Activated T-helper 1 cell treated with anti-CD3 and anti-CD28 coated beads, Interleukin-12 subunit alpha, Interleukin-12 subunit beta, Interleukin-2, Interleukin-4 antibody, amounts not matched to agents 30 ng/mL and 10 ng/mL and 1 ng/mL, durations not matched to agents 14 hours and 24 hours and 36 hours (primary cell): ENCODE results near the gene ZBTB12. TPM values are rescaled to one million over a fixed set of nuclear protein-coding genes. Genes with fewer than 3 reads are reported as not detected.

ENCODE experiments used
- DNase-seq: peaks from one replicate; pipeline ENCODE4 v3.0.0; 2021; ENCODE audit warnings: low spot score
- H3K27ac Mint-ChIP-seq: one replicate; pipeline ENCODE4 v1.8.0; 2021; ENCODE audit warnings: mild to moderate bottlenecking, mixed read lengths
- H3K27me3 Mint-ChIP-seq: one replicate; pipeline ENCODE4 v1.8.0; 2022; ENCODE audit warnings: mild to moderate bottlenecking, moderate library complexity, mixed read lengths; ENCODE audit not compliant: insufficient read depth
- H3K36me3 Mint-ChIP-seq: one replicate; pipeline ENCODE4 v1.8.0; 2021; ENCODE audit warnings: low read depth, mixed read lengths
- H3K4me1 Mint-ChIP-seq: one replicate; pipeline ENCODE4 v1.8.0; 2021; ENCODE audit warnings: low read depth, mixed read lengths
- H3K4me3 Mint-ChIP-seq: one replicate; pipeline ENCODE4 v1.8.0; 2021; ENCODE audit warnings: mild to moderate bottlenecking, moderate library complexity, mixed read lengths
- H3K9me3 Mint-ChIP-seq: one replicate; pipeline ENCODE4 v1.8.0; 2021; ENCODE audit warnings: mixed read lengths
- intact Hi-C: fragments of 100-400 bp; cut with micrococcal nuclease; formaldehyde crosslinking; loops from one replicate; pipeline ENCODE4 v1.15.1; 2024
- total RNA-seq: library from RNA; stranded (reverse); gene quantifications from 2 replicates; pipeline ENCODE4 v1.2.3, GENCODE V29; 2022

The ZBTB12 gene, protein sequence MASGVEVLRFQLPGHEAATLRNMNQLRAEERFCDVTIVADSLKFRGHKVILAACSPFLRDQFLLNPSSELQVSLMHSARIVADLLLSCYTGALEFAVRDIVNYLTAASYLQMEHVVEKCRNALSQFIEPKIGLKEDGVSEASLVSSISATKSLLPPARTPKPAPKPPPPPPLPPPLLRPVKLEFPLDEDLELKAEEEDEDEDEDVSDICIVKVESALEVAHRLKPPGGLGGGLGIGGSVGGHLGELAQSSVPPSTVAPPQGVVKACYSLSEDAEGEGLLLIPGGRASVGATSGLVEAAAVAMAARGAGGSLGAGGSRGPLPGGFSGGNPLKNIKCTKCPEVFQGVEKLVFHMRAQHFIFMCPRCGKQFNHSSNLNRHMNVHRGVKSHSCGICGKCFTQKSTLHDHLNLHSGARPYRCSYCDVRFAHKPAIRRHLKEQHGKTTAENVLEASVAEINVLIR
- 4.6 and 5.1 TPM in 2 replicates for total RNA-seq

DNA sequence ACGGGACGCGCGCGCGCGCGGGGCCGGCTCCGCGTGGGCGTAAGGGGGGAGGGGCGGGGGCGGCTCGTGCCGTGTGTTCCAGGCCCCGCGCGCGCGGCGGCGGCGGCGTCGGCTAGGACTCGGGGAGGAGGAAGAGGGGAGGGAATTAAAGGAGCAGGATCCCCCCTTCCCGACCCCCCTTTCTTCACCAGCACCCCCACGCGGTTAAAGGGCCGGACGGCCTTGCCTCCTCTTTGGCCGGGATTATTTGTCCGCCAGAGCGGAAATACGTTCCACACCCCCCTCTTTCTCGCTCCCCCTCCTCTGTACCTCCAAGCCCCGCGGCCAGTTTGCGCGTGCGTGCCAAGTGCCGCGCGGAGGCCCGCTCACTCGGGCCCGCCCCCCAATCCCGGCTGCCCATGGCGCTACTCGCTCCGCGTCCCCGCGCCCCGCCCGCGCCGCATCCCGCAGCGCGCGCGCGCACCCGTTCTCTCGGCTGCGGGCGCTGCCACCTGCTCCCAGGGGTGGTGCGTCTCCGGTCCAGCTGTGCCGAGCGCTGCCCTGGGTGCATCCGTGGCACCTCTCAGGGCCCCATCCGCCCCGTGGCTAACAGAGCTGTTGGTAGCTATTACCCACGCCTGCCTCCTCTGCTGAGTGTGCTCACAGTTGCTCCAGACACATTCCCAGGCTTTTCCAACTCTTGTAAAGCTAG is at the start of gene ZBTB12:
TSS of gene ZBTB12 (minus strand) at position 134 of the 691 bp plus-strand sequence. CDS start 781 bp downstream, outside the sequence.
- H3K9me3 Mint-ChIP-seq: no peaks in the 10 kb centered on the region
- no peaks in the 10 kb centered on the region for H3K27me3 Mint-ChIP-seq
- H3K4me3 Mint-ChIP-seq: peak within 1 kb of the TSS; percentile 81
- H3K27ac Mint-ChIP-seq: peak within 1 kb of the TSS; percentile 88
- intact Hi-C loops: loop anchor here (1.0 to 10.0 kb wide), 6 partner anchors 57 to 1073 kb away; partner anchors contain the start of genes ABHD16A, ATF6B and SKIC2
- peak; percentile 82 for DNase-seq
- H3K36me3 Mint-ChIP-seq: peaks cover 1% of the 10 kb centered on the region
- H3K4me1 Mint-ChIP-seq: peaks cover 37% of the 10 kb centered on the region

DNA sequence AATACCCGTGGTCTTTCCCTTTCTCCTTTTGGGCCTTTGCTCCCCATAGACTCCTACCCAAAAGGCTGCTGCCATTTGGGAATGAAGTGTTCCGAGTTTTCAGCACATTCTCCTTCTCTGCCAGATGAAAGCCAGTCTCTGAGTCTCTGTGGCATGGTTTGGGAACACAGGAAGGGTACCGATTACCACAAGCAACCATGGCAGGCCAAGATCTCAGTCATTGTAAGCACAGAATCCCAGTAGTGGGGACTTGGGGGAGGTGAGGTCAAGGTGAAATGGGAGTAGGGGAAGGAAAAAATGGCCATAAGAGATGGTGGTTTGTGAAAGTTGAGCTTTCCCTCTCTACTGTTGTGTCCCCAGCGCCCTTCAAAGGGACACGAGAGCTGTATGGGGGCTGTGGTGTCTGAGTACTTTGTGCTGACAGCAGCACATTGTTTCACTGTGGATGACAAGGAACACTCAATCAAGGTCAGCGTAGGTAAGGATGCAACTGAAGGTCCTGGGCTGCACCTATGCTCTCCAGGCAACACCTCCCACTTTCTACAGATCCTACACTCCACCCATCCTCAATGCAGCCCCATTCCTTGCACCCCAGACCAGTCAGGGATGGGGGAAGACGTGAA is 48.2 kb upstream of the ZBTB12 start:
- Mint-ChIP-seq H3K36me3 (peaks cover 28% of the 10 kb centered on the region), H3K4me3 (no peak overlapping the region), H3K9me3 (no peaks in the 10 kb centered on the region), H3K4me1 (peaks cover 9% of the 10 kb centered on the region), H3K27me3 (no peaks in the 10 kb centered on the region), H3K27ac (peak overlapping the region; percentile 66)
- intact Hi-C loops: loop anchor here (10.0 kb wide), 1 partner anchor 405 kb away; the partner anchor contains the start of genes ATP6V1G2, DDX39B and NFKBIL1
- no peak for DNase-seq

DNA sequence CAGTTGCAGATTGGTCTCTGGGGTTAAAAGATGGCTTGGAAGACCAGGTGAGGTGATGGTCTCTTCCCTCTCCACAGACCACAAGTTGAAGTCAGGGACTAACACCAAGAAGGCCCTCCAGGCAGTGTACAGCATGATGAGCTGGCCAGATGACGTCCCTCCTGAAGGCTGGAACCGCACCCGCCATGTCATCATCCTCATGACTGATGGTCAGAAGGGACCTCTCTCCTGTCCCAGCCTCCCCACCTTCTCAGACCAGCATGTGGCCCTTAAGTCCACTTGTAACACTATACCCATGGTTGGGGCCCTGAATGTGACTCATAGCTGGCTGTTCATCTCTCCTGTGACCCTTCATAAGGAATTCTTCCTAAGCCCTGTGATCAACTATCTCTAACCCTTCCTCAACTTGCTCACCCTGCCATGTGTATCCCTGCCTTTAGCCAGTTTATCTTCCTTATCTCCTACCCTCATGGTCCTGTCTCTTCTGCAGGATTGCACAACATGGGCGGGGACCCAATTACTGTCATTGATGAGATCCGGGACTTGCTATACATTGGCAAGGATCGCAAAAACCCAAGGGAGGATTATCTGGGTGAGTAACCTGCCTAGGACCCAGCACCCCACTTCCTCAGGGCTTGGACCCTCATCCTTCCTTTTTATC is 47.0 kb upstream of the ZBTB12 start:
- Mint-ChIP-seq H3K4me3 (no peak overlapping the region), H3K27me3 (no peaks in the 10 kb centered on the region)
- DNase-seq: no peak

DNA sequence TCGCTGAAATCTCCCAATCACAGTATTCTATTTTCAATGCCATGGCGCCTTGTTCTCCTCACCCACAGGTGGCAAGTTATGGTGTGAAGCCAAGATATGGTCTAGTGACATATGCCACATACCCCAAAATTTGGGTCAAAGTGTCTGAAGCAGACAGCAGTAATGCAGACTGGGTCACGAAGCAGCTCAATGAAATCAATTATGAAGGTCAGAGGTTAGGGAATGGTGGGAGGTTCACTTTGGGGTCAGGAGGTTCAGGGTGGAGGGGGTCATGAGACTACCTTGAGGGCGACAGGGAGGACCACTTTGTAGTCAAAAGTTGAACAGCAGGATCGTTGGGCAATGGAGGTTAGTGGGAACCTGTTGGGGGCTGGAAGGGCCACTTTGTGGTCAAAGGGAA is 46.4 kb upstream of the ZBTB12 start:
- H3K9me3 Mint-ChIP-seq: no peaks in the 10 kb centered on the region
- intact Hi-C loops: no loop called here
- H3K4me3 Mint-ChIP-seq: no peak overlapping the region

More for the DNA sequence above, 47.0 kb upstream of the ZBTB12 start:
- H3K27ac Mint-ChIP-seq: no peak overlapping the region
- H3K4me1 Mint-ChIP-seq: peaks cover 9% of the 10 kb centered on the region
- peaks cover 16% of the 10 kb centered on the region for H3K36me3 Mint-ChIP-seq
- intact Hi-C loops: no loop called here
- no peaks in the 10 kb centered on the region for H3K9me3 Mint-ChIP-seq

DNA sequence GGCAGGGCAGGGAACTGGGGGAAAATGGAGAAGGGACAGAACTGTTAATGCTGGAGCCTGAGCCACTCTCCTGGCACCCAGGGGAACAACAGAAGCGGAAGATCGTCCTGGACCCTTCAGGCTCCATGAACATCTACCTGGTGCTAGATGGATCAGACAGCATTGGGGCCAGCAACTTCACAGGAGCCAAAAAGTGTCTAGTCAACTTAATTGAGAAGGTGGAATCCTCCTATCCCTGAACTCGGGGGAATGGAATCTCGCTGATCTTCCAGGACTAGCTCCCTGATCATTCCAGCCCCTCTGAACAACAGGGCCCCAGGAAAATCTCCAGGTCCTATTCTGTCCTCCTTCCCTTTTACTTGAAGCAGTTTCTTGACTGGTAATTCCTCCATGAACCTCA is 46.0 kb upstream of the ZBTB12 start:
- no peak overlapping the region for H3K27ac Mint-ChIP-seq
- H3K4me1 Mint-ChIP-seq: peaks cover 9% of the 10 kb centered on the region
- no peak overlapping the region for H3K4me3 Mint-ChIP-seq
- intact Hi-C loops: no loop called here
- H3K36me3 Mint-ChIP-seq: peaks cover 7% of the 10 kb centered on the region
- no peaks in the 10 kb centered on the region for H3K27me3 Mint-ChIP-seq
- no peak for DNase-seq
- no peaks in the 10 kb centered on the region for H3K9me3 Mint-ChIP-seq

More for the DNA sequence above, 46.4 kb upstream of the ZBTB12 start:
- H3K27me3 Mint-ChIP-seq: no peaks in the 10 kb centered on the region
- no peak overlapping the region for H3K27ac Mint-ChIP-seq
- DNase-seq: no peak
- H3K36me3 Mint-ChIP-seq: peaks cover 10% of the 10 kb centered on the region
- peaks cover 9% of the 10 kb centered on the region for H3K4me1 Mint-ChIP-seq

DNA sequence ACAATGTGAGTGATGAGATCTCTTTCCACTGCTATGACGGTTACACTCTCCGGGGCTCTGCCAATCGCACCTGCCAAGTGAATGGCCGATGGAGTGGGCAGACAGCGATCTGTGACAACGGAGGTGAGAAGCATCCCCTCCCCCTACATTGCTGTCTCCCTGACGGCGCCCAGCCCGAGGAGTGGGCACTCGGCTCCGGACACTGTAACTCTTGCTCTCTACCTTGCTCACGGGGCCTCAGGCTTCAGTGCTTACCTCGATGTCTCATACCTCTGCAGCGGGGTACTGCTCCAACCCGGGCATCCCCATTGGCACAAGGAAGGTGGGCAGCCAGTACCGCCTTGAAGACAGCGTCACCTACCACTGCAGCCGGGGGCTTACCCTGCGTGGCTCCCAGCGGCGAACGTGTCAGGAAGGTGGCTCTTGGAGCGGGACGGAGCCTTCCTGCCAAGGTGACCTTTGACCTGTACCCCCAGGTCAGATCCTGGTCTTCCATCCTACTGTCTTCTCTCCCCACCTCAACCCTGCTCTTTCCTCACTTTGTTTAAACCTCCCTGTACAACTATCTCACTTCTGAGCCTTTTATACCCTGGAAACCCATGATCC is 45.3 kb upstream of the ZBTB12 start:
- Mint-ChIP-seq H3K9me3 (no peaks in the 10 kb centered on the region), H3K27me3 (no peaks in the 10 kb centered on the region), H3K27ac (no peak overlapping the region), H3K4me3 (no peak overlapping the region), H3K4me1 (peaks cover 9% of the 10 kb centered on the region), H3K36me3 (peaks cover 4% of the 10 kb centered on the region)
- DNase-seq: no peak
- intact Hi-C loops: no loop called here

DNA sequence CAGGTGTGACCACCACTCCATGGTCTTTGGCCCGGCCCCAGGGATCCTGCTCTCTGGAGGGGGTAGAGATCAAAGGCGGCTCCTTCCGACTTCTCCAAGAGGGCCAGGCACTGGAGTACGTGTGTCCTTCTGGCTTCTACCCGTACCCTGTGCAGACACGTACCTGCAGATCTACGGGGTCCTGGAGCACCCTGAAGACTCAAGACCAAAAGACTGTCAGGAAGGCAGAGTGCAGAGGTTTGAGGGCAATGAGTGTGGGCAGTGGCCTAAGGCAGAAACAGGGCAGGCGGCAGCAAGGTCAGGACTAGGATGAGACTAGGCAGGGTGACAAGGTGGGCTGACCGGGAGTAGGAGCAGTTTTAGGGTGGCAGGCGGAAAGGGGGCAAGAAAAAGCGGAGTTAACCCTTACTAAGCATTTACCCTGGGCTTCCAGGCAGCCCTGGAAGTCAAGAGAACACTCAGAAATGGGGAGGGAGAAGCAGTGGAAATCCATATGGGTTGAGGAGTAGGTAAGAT is 44.5 kb upstream of the ZBTB12 start:
- intact Hi-C loops: no loop called here
- Mint-ChIP-seq H3K9me3 (no peaks in the 10 kb centered on the region), H3K4me1 (peaks cover 9% of the 10 kb centered on the region), H3K27me3 (no peaks in the 10 kb centered on the region), H3K27ac (no peak overlapping the region), H3K36me3 (peaks cover 4% of the 10 kb centered on the region), H3K4me3 (no peak overlapping the region)
- DNase-seq: no peak

DNA sequence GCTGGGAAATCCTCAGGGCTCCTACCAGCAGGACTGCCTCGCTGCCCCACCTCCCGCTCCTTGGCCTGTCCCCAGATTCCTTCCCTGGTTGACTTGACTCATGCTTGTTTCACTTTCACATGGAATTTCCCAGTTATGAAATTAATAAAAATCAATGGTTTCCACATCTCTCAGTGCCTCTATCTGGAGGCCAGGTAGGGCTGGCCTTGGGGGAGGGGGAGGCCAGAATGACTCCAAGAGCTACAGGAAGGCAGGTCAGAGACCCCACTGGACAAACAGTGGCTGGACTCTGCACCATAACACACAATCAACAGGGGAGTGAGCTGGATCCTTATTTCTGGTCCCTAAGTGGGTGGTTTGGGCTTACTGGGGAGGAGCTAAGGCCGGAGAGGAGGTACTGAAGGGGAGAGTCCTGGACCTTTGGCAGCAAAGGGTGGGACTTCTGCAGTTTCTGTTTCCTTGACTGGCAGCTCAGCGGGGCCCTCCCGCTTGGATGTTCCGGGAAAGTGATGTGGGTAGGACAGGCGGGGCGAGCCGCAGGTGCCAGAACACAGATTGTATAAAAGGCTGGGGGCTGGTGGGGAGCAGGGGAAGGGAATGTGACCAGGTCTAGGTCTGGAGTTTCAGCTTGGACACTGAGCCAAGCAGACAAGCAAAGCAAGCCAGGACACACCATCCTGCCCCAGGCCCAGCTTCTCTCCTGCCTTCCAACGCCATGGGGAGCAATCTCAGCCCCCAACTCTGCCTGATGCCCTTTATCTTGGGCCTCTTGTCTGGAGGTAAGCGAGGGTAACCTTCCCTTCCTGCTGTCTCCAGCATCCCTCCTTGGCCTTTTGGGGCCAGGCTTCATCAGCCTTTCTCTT is 43.9 kb upstream of the ZBTB12 start, which contains the start of gene CFB:
TSS of gene CFB (plus strand) at position 589 of the 863 bp plus-strand sequence. CDS start at position 716, 127 bp downstream.
- Mint-ChIP-seq H3K4me3 (no peak within 1 kb of the TSS), H3K36me3 (peaks cover under 1% of the 10 kb centered on the region), H3K27ac (peak within 1 kb of the TSS; percentile 59), H3K4me1 (peaks cover 9% of the 10 kb centered on the region), H3K9me3 (no peaks in the 10 kb centered on the region), H3K27me3 (no peaks in the 10 kb centered on the region)
- intact Hi-C loops: no loop called here
- DNase-seq: no peak

DNA sequence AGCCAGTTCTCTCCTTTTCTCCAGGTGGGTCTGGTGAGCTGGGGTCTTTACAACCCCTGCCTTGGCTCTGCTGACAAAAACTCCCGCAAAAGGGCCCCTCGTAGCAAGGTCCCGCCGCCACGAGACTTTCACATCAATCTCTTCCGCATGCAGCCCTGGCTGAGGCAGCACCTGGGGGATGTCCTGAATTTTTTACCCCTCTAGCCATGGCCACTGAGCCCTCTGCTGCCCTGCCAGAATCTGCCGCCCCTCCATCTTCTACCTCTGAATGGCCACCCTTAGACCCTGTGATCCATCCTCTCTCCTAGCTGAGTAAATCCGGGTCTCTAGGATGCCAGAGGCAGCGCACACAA is 43.2 kb upstream of the ZBTB12 start:
- H3K36me3 Mint-ChIP-seq: no peaks in the 10 kb centered on the region

DNA sequence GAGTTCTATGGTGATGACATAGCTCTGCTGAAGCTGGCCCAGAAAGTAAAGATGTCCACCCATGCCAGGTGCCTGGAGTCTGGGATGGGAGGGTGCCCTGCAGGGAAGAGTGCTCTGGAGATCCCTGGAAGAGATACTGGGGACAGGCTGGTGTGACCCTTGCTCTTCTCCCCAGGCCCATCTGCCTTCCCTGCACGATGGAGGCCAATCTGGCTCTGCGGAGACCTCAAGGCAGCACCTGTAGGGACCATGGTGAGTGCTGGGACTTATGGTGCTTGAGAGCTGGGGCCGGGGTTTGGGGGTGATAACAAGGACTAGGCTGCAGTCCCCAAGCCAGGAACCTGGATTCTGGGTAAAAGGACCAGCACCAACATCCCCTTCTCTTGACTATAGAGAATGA is 41.9 kb upstream of the ZBTB12 start:
- DNase-seq: no peak
- intact Hi-C loops: no loop called here
- Mint-ChIP-seq H3K9me3 (no peaks in the 10 kb centered on the region), H3K27ac (no peak overlapping the region), H3K4me1 (peaks cover 9% of the 10 kb centered on the region), H3K27me3 (peaks cover 2% of the 10 kb centered on the region), H3K36me3 (no peaks in the 10 kb centered on the region), H3K4me3 (no peak overlapping the region)

More for the DNA sequence above, 43.2 kb upstream of the ZBTB12 start:
- Mint-ChIP-seq H3K4me3 (no peak overlapping the region), H3K9me3 (no peaks in the 10 kb centered on the region), H3K27me3 (no peaks in the 10 kb centered on the region), H3K27ac (peak overlapping the region; percentile 59), H3K4me1 (peaks cover 9% of the 10 kb centered on the region)
- no peak for DNase-seq
- intact Hi-C loops: no loop called here

DNA sequence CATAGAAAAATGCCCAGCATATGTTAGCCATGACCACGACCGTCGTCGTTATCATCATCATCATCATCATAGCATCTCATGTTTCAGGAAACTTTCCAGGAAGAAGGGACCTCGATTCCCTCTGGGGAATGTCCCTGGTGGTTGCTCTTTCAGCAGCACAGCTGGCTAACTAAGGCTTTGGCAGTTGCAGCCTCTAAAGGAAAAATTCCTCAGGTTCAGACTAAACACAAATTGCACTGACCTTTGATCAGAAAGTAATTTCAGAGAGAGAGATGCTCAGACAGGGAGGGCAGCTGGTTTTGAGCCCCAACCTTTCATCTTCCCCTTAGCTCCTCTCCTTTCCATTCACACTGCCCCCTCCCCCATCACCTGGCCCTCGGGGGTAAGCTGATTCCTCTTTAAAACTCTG is 38.4 kb upstream of the ZBTB12 start:
- intact Hi-C loops: no loop called here
- Mint-ChIP-seq H3K9me3 (no peaks in the 10 kb centered on the region), H3K27ac (no peak overlapping the region), H3K4me3 (no peak overlapping the region), H3K36me3 (no peaks in the 10 kb centered on the region), H3K27me3 (peaks cover 2% of the 10 kb centered on the region), H3K4me1 (peaks cover 2% of the 10 kb centered on the region)
- DNase-seq: no peak
